Kidney (tissue), 14 donors: ENCODE results near the gene DDX20. TPM values are rescaled to one million over a fixed set of nuclear protein-coding genes. Genes with fewer than 3 reads are reported as not detected.

ENCODE experiments used
- DNase-seq, 5 donors: peaks; one replicate each; pipeline ENCODE4 v3.0.0-alpha.2; 2013 to 2020
- FAIRE-seq: peaks from 2 replicates; lab custom pipeline; 2012; peaks lifted over from hg19 to GRCh38; lab: Jason Lieb, UNC
- H3K27ac ChIP-seq, 2 donors: one replicate each; pipeline ENCODE4 v1.7.0; 2013; ENCODE audit warnings: low read depth in 2 of 2, low read length in 2 of 2, inconsistent platforms in 1 of 2
- H3K27me3 ChIP-seq: one replicate; pipeline ENCODE4 v1.7.1; 2013; ENCODE audit warnings: low read length, inconsistent platforms; ENCODE audit not compliant: control insufficient read depth, insufficient read depth
- H3K36me3 ChIP-seq, 3 donors: one replicate each; pipeline versions ENCODE4 v1.7.0 to v1.7.1; 2013; ENCODE audit warnings: low read length in 3 of 3, control low read depth in 1 of 3, inconsistent platforms in 1 of 3; ENCODE audit not compliant: insufficient read depth in 3 of 3, control insufficient read depth in 2 of 3
- H3K4me1 ChIP-seq, 3 donors: one replicate each; pipeline versions ENCODE4 v1.7.0 to v1.7.1; 2013; ENCODE audit warnings: low read length in 3 of 3, inconsistent platforms in 1 of 3, low read depth in 1 of 3; ENCODE audit not compliant: control insufficient read depth in 2 of 3, insufficient read depth in 2 of 3
- H3K4me3 ChIP-seq, 3 donors: one replicate each; pipeline versions ENCODE4 v1.7.0 to v1.8.1; 2013; ENCODE audit warnings: low read length in 3 of 3, control low read depth in 1 of 3, inconsistent platforms in 1 of 3
- H3K9ac ChIP-seq, 3 donors: one replicate each; pipeline versions ENCODE4 v1.7.0 to v1.7.1; 2013; ENCODE audit warnings: low read length in 3 of 3, control low read depth in 1 of 3, inconsistent platforms in 1 of 3
- H3K9me3 ChIP-seq, 3 donors: one replicate each; pipeline versions ENCODE4 v1.7.0 to v1.7.1; 2013; ENCODE audit warnings: low read length in 3 of 3, control low read depth in 1 of 3, inconsistent platforms in 1 of 3; ENCODE audit not compliant: control insufficient read depth in 2 of 3, insufficient read depth in 1 of 3
- intact Hi-C: fragments of 100-400 bp; cut with DNase I; formaldehyde crosslinking; loops from one replicate; pipeline ENCODE4 v1.11.1; 2022
- polyA plus RNA-seq: library from polyadenylated mRNA; stranded (reverse); fragments of 350-450 nt; fragmentation: Illumina TruSeq; extraction: RNeasy Lipid Tissue Mini Kit (QIAGEN cat#74804); gene quantifications from one replicate; pipeline ENCODE4 v1.2.3, GENCODE V29; 2014; ENCODE audit warnings: low read depth, low replicate concordance; ENCODE audit not compliant: insufficient read depth
- total RNA-seq: library from RNA; stranded (reverse); fragmentation: NEBNext Ultra II Directional; extraction: Animal tissue kit (Norgen Biotek cat#: 25700); gene quantifications from one replicate; pipeline ENCODE4 v1.2.1, GENCODE V29; 2021
- TF ChIP-seq, protein P1 (sequence below): IDR thresholded peaks from 3 replicates; pipeline ENCODE4 v1.5.1; 2012; ENCODE audit warnings: mild to moderate bottlenecking, moderate library complexity, borderline replicate concordance; ENCODE audit not compliant: insufficient read depth; ENCODE audit errors: extremely low read depth
- donor health status: control.
- donor health status: control.
- donor health status: control.
- donor health status: control.
- donor health status: control.
- donor health status: DM: yes; HTN: yes; CAD: no.
- donor health status: Normal renal cell carcinoma (clear cell type).

DDX20 gene
- total and polyA plus RNA-seq, 2 donors from 2014 or later: 5.5 to 9.6 TPM

DNA sequence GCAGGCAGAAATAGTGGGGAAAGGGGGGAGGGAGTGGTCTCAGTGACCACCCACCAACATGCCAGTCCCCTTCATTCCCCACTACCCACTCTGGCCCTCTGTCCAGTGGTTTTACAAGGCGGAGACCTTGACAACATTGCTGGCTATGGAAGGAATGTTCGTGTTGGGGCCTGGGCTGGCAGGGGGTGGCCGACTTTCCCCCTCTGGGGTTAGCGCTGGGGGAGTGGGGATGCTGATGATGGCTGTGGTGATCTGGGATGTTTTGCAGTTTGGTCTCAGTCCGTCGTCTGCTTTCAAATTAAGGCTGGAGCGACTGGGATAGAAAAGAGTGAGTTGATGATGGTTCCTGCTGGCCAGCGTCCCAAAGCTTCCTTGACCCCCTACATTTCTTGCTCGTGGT lies 20.3 kb downstream of the DDX20 start:
- TF ChIP-seq, protein P1, sequence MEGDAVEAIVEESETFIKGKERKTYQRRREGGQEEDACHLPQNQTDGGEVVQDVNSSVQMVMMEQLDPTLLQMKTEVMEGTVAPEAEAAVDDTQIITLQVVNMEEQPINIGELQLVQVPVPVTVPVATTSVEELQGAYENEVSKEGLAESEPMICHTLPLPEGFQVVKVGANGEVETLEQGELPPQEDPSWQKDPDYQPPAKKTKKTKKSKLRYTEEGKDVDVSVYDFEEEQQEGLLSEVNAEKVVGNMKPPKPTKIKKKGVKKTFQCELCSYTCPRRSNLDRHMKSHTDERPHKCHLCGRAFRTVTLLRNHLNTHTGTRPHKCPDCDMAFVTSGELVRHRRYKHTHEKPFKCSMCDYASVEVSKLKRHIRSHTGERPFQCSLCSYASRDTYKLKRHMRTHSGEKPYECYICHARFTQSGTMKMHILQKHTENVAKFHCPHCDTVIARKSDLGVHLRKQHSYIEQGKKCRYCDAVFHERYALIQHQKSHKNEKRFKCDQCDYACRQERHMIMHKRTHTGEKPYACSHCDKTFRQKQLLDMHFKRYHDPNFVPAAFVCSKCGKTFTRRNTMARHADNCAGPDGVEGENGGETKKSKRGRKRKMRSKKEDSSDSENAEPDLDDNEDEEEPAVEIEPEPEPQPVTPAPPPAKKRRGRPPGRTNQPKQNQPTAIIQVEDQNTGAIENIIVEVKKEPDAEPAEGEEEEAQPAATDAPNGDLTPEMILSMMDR: no peak
- no peak overlapping the region for H3K4me3 ChIP-seq

DNA sequence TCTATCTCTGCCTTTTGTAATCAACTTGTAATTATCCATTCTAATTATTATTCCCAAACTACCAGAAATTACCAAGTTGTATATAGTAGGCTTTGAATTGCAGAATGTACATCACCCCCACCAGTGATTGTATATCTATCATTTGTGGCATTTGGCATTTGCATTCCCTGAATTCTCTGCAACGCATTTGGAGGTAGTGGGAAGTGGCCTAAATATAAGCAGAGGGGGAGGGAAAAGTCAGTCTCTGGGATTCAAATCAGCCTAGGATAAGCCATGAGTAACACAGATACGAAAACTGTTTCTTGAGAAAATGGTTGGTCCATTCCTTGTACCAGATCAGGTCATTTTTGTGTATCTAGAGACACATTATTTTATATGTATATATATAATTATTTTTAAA lies 20.7 kb downstream of the DDX20 start:
- FAIRE-seq (no peak), DNase-seq (no peak)
- TF ChIP-seq, protein P1: no peak
- Histone ChIP-seq H3K27ac (no peak overlapping the region), H3K9ac (no peak overlapping the region), H3K4me3 (no peak overlapping the region), H3K27me3 (no peaks in the 10 kb centered on the region), H3K4me1 (no peaks in the 10 kb centered on the region), H3K36me3 (no peaks in the 10 kb centered on the region), H3K9me3 (no peaks in the 10 kb centered on the region)
- intact Hi-C loops: no loop called here

More for the DNA sequence above, 20.3 kb downstream of the DDX20 start:
- Histone ChIP-seq H3K27me3 (no peaks in the 10 kb centered on the region), H3K4me1 (no peaks in the 10 kb centered on the region), H3K9me3 (no peaks in the 10 kb centered on the region), H3K36me3 (no peaks in the 10 kb centered on the region), H3K27ac (no peak overlapping the region), H3K9ac (no peak overlapping the region)
- FAIRE-seq (no peak), DNase-seq (no peak)
- intact Hi-C loops: no loop called here

DNA sequence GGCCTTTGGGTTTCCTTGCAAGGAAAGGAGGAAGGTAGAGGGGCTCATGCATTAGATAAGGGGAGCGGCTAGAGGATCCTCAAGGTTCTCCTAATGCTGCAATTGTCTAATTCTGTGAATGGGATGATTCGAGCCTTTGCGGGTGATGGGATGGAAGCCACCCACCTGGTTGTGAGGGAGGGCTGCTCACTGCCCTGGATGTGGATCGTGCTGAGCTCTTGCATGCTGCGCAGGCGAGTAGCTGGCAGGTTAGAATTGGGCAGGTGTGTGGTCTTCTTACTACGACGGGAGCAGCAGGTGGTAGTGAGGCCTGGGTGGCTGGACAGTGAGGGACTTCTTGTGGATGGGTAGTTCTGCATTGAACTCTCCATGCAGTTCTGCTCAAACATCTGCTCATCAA lies 21.2 kb downstream of the DDX20 start:
- TF ChIP-seq, protein P1: no peak
- intact Hi-C loops: no loop called here
- no peaks in the 10 kb centered on the region for H3K4me1 ChIP-seq
- H3K9me3 ChIP-seq: no peaks in the 10 kb centered on the region
- H3K27ac ChIP-seq: no peak overlapping the region
- DNase-seq: no peak
- H3K4me3 ChIP-seq: no peak overlapping the region
- no peak for FAIRE-seq
- no peaks in the 10 kb centered on the region for H3K36me3 ChIP-seq
- H3K9ac ChIP-seq: no peak overlapping the region
- no peaks in the 10 kb centered on the region for H3K27me3 ChIP-seq

DNA sequence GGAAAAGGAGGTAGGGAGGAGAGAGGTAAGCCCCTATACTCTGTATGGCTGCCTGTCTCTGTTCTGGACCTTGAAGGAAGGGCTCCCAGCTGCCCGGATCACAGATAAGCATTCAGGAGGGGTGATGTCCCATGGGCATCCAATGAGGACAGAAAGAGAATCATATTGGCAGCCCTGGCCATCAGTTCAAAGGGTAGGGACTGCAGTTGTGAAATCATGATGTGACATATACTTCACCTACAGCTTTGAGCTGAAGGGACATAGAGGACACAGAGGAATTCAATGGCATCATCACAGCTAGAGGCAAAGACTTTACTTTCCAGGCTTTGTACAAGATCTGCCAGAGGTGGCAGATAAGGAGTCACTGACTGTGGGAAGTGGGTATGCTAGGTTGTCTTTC lies 21.6 kb downstream of the DDX20 start:
- Histone ChIP-seq H3K4me3 (no peak overlapping the region), H3K27ac (no peak overlapping the region), H3K36me3 (no peaks in the 10 kb centered on the region), H3K9me3 (no peaks in the 10 kb centered on the region), H3K27me3 (no peaks in the 10 kb centered on the region), H3K4me1 (no peaks in the 10 kb centered on the region), H3K9ac (no peak overlapping the region)
- TF ChIP-seq, protein P1: no peak
- FAIRE-seq (no peak), DNase-seq (no peak)
- intact Hi-C loops: no loop called here
